NCI-H1417 treated with DMSO at 0.1 percent for 48 hours (cell line): ENCODE results near the gene MYL5.
A peak's percentile ranks its signal among the peaks of the same experiment; 100 is the strongest.
"Not testable (repeated sequence)": the region's sequence is repeated elsewhere in the genome, so short reads cannot be mapped to it uniquely, and the experiment has no call there.

Source experiments
- DNase-seq: peaks from one replicate; lab custom pipeline; 2025; lab: John Stamatoyannopoulos, UW

Gene MYL5, protein sequence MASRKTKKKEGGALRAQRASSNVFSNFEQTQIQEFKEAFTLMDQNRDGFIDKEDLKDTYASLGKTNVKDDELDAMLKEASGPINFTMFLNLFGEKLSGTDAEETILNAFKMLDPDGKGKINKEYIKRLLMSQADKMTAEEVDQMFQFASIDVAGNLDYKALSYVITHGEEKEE

DNA sequence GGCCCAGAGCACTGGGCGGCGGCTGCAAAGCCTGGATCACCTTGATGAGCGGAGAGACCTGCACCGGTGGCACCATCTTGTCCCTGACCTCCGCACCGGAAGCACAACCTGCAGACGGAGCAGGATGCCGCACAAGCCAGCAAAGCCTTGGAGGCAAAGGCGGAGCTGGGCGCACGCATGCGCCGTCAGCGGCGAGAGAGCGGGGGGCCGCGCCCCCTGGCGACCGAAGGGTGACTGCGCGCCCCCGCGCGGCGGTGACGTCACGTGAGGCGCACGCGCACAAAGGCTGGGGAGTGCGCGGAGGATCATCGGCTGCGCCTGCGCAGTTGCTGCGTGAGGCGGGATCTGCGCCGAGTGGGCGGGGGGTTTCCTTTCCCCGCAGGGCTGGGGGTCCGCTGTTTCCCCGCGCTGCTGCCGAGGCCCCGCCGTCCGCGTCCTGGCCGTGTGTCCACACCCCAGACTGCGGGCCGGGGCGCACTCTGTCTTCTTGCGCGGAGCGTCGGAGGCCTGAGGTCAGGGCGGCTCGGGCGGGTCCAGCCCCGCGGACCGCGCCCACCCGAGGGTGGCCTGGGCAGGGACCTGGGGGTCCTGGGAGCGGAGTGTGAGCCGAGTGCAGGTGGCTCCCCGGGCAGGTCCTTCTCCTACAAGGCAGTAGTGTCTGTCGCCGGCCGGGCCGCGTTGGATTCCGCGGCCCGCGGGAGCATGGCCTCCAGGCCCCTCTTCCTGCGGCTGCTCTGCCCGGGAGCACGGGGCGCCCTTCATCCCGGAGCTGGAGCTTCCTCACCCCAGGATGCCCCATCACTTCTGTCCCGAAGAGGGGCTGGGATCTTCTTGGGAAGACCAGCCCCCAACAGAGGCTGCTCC, at the start of gene MYL5, which contains the start of gene ATP5ME:
TSS of gene MYL5 (plus strand) at position 371 of the 864 bp plus-strand sequence. CDS start 3,485 bp downstream, outside the sequence.
TSS of gene ATP5ME (minus strand) at position 105 of the 864 bp plus-strand sequence. CDS start at position 76, 29 bp downstream.
- peak; percentile 59 for DNase-seq

DNA sequence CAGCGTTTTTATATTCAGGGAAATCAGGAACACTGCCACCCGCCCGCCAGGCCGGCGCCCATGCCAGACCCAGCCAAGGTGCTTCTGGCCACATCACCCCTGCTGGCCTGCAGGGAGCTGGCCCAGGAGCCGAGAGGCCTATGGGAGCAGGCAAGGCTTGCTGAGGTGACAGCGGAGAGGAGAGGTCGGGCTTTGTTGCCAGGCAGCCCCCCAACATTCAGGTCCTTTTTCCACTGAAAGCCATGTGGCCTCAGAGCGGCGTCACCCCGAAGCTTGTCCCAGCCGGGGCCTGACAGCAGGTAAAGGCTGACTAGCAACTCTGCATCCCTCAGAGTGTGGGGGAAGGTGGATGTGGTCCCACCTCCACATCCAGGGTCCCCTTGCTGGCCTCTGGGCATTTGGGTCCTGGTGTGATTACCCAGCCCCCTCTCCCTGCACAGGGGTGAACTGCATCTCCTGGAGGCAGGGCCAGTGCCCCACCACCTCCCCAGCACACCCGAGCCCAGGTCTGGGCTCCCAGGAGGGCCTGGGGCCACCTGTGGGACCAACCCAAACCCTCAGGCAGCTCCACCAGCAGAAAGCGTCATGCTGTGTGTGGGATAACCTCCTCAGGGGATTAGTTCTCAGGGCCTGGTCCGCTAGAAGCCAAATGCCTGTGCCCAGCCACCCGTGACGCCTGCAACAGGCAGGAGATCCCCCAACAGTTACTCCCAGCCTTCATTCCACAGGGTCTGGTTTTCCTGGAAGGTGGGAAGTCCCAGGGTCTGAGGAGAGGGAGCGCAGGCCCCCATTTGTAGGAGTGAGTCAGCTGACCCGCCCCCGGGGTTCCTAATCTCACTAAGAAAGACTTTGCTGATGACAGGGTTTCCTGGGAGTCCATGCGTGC, 49.4 kb upstream of the MYL5 start, which contains the start of gene PDE6B:
TSS of gene PDE6B (plus strand) at position 869 of the 886 bp plus-strand sequence. CDS start 54 bp downstream, outside the sequence.
- no peak for DNase-seq

DNA sequence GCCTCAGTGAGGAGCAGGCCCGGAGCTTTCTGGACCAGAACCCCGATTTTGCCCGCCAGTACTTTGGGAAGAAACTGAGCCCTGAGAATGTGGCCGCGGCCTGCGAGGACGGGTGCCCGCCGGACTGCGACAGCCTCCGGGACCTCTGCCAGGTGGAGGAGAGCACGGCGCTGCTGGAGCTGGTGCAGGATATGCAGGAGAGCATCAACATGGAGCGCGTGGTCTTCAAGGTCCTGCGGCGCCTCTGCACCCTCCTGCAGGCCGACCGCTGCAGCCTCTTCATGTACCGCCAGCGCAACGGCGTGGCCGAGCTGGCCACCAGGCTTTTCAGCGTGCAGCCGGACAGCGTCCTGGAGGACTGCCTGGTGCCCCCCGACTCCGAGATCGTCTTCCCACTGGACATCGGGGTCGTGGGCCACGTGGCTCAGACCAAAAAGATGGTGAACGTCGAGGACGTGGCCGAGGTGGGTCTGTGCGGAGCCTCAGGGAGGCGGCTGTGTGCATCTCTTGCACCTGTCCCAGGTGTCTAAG, 48.6 kb upstream of the MYL5 start:
- no peak for DNase-seq

DNA sequence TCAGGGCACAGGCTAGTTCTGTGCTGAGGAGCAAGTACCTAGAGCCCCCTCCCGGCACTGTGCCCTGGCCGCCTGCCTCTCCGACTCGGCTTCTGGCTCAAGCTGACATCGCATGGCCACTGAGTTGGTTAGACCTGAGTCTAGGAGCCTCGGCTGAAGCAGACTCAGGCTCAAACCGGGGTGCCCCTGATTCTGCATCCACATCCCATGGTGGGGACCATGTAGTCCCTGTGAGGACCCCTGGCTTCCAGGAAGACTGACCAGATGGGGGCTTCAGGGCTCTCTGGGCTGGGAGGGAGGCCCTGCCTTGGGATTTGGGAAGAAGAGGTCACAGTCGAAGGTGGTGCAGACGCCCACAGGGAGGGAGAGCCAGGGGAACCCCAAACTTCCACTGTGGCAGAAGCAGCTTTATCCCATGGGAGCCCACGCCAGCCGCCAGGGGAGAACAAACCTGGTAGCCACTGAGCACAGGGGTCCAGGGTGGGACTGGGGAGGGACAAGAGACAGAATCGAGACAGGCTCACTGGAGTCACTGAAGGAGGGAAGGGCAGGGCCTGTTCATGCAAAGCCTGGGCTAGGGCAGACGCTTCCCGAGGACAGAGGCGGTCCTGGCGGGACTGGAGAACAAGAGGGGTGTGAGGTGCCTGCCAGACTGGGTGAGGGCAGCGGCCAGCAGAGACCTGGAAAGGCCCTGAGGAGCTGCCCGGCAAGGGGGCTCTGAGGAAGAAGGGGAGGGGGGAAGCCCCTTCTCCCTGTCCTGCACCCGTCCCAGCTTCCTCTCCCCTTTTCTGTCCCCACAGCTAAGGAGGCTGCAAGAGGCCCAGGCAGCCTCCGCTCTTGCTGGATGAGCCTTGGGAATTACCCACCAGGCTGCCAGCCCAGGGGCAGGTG, 47.9 kb upstream of the MYL5 start:
- no peak for DNase-seq

DNA sequence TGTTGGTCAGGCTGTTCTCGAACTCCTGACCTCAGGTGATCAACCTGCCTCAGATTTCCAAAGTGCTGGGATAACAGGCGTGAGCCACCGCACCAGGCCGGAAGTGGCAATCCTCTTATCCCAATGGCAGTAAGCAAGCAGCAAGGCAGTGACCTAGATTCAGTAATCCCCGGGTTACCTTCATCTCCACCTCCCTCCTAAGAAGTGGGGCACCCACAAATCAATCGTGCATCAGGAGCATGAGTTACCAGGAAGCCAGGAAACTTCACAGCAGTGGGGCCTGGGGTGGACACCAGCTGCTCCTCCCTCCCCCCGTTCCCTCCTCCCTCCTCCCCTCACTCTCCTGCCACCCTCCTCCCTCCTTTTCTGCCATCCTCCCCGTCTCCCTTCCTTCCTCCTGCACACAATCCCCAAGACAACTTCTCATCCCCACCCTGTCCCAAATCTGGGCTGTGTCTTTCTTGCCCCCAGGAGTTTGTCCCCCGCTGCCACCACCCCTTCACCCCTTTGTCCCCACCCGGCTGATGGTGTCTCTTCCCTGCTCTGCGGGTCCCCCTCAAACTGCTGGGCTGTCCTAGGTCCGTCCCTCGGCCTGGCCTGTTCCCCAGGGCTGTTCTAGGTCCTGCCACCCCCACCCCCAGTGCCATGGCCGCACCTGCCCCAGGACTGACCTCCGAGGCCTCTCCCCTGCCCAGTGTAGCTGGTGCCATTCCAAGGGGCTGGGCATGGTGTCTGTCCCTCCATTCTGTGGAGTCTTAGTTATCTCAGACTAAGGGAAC, 46.8 kb upstream of the MYL5 start:
- DNase-seq: no peak

DNA sequence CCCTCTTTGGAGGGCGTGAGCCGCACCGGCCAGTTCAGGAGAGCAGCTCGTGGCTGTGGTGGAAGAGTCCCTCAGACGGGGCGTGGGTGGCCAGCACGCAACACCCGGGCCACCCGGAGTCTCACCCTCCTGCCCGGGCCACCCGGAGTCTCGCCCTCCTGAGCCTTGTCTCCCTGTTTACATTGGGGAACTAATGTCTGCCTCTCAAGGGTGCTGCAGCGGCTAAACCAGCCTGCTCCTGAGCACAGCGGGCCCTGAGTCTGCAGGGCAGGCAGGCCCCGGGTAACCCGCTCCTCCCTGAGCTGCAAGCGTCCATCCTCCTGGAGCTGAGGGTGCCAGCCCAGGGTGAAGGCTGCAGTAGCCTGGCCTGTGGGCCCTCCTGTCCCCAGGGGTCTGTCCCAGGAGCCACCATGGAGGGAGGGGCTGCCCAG, 46.0 kb upstream of the MYL5 start:
- no peak for DNase-seq

DNA sequence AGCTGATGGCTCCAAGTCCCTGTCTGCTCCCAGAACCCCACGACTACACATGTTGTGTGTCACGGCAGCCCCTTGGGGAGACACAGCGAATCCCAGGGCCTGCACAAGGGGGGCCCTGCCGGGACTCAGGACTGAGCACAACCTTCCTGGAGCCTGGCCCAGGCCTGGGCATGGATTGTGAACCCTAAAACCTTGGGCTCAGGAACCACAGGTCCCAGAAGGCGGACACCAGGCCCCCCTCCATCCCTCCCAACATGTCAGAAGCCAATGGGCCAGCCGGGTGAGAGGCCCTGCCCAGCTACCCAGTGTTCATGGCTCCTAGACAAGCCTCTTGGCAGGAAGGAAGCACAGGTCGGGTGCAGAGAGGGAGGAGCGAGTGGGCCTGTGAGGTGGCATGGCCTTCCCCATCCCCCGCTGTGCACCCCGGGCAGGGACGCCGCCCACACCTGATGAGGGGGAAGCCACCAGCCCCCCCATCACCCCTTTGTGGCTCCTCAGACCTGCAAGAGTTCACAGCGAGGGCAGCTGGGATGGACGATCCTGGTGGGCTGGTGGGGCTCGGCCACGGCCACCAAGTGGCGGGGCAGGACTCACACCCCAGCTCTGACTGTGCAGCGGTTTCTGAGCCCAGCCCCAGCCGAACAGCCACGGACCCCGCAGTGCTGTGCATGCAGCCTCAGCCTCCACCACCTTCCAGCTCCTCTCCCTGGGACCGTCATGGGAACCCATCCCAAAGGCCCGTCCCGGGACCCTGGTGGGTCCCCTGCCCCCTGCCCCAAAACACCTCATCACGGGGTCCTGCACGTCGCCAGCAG, 45.3 kb upstream of the MYL5 start:
- DNase-seq: no peak

DNA sequence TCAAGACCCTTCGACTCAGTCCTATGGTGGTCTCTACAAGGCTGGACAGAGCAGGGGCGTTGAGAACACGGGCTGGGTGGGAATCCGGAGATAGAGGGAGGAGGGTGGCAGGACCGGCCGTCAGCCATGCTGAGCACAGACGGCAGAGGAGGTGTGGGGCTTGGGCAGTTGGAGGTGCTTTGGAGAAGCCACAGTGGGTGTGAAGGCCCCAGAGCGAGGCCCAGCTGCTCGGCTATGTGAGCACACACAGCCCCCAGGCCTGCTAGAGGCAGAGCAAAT, 44.8 kb upstream of the MYL5 start:
- no peak for DNase-seq

DNA sequence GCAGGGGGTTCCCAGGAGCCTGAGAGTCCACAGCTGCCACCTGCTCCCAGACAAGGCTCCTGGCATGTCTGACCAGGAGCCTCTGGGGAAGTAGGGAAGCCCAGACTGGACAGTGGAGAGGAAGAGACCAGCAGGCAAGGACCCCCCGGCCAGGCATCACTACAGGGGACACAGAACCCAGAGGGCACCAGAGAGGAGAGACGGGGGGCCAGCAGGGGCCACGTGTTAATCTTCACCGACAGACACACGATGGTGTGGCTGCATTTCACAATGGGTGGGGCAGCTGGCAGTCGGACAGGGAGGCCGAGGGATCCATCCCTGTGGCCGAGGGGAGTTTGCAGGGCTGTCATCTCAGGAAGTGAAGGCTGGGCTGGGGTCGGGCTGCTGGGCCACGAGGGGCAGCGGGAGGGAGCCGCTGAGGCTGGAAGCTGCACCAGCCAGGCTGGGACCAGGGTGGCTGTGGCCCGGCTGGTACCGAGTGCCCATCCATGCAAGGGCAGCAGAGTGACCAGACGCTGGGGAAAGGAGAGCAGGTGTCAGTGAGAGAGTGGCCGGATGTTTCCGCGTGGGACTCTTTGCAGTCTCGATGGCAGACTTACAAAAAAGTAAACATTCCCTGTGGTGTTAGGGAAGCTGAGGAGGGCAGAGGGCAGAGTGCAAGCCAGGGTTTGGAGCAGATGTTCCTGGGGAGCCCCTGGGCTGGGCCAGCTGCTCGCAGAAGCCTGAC, 44.3 kb upstream of the MYL5 start:
- DNase-seq: no peak

DNA sequence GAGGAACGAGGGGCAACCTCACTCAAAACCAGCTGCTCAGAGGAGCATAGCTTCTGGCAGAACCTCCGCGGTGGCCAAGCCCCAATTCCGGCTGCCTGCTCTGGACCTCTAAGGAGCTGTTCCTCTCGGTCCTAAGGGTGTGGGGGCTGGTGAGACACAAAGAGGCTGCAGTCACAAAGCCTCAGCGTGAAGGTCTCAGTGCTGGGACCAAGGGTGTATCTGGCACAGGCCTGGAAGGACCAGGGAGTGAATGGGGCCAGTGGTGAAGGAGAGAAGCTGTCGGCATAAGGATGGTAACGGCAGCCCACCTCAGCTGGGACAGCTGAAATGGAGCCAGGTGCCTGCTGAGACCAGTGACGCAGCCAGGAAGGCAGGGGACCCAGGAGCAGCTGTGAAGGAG, 43.7 kb upstream of the MYL5 start:
- DNase-seq: no peak

DNA sequence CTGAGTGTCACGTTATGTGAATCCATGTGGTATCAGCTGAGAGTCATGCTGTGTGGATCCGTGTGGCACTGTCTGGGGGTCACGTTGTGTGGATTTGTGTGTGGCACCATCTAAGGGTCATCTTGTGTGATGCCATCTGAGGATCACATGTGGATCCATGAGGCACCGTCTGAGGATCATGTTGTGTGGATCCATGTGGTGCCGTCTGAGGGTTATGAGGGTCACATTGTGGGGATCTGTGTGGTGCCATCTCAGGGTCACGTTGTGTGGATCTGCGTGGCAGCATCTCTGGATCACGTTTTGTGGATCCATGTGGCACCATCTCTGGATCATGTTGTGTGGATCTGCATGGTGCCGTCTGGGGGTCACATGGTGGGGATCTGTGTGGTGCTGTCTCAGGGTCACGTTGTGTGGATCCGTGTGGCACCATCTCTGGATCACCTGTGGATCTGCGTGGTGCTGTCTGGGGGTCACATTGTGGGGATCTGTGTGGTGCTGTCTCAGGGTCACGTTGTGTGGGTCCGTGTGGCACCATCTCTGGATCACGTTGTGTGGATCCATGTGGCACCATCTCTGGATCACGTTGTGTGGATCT, 42.0 kb upstream of the MYL5 start:
- DNase-seq: no peak

DNA sequence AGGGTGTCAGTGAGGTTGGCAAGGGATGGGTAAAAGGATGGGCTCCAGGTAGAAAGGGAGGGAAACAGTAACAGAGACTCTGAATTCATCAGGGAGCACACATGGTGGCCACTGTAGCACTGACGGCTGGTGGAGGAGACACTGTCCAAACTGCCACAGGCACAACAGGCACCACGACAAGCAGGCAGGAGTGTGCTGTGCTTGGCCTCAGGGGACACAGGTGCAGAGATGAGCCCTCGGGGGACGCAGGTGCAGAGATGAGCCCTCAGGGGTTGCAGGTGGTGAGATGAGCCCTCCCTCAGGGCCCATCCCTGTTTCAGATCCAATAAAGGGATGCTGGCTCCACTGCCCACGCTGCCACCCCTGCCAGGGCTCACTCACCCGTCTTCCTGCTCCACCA, 41.4 kb upstream of the MYL5 start:
- DNase-seq: no peak

DNA sequence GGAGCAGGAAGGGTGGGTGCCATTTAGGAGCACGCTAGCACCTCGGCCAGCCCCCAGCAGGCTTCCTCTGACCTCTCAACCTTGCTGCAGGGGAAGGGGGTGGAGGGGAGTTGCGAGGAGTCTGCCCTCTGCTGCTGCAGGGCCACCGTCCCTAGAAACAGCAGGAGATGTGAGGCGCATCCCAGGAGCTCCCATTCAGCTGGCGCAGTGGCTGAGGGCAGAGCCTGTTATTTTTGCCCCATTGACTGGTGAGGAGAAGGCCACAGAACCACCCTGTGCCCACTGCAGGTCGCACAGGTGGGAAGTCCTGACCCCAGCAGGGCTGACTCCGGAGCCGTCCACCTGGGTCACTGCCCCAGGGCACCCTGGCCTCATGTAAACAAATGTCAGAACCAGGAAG, 40.9 kb upstream of the MYL5 start:
- no peak for DNase-seq

DNA sequence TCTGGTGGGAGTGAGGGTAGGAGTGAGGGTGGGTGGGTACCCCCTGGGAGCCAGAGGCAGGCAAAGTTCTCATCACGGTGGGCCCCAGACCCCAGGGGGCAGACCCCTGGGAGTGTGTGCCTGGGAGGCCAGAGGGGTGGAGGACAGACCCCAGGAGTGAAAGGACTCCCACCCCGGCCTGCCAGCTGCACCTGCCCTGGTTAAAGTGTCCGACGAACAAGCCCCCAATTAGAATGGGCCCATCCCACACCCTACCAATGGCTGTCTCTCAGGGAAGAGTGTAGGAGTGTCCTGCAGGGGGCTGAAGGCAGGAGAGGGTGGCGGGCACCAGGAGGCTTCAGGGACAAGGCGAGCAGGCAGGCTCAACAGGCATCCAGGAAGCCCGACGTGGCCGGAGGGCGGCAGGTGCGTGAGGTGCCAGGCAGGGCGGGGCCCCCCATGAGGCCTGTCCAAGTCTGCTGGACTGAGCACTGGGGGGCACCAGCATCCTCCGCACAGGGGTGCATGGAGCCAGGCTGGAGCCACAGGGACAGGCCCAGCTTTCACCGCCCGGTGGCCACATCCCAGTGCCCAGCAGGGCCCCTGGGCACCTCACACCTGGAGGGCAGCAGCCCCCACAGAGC, 40.3 kb upstream of the MYL5 start:
- DNase-seq: no peak

DNA sequence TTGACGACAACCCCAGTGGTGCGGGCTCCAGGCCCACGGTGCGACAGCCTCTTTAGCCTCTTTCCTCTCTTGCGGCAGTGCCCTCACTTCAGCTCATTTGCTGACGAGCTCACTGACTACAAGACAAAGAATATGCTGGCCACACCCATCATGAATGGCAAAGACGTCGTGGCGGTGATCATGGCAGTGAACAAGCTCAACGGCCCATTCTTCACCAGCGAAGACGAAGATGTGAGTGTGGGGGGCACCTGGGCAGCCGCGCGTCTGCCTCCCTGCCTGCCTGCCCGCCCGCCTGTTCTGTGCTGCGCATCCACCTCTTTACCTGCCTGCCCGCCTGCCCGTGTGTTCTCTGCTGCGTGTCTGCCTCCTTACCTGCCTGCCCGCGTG, 39.8 kb upstream of the MYL5 start:
- no peak for DNase-seq

DNA sequence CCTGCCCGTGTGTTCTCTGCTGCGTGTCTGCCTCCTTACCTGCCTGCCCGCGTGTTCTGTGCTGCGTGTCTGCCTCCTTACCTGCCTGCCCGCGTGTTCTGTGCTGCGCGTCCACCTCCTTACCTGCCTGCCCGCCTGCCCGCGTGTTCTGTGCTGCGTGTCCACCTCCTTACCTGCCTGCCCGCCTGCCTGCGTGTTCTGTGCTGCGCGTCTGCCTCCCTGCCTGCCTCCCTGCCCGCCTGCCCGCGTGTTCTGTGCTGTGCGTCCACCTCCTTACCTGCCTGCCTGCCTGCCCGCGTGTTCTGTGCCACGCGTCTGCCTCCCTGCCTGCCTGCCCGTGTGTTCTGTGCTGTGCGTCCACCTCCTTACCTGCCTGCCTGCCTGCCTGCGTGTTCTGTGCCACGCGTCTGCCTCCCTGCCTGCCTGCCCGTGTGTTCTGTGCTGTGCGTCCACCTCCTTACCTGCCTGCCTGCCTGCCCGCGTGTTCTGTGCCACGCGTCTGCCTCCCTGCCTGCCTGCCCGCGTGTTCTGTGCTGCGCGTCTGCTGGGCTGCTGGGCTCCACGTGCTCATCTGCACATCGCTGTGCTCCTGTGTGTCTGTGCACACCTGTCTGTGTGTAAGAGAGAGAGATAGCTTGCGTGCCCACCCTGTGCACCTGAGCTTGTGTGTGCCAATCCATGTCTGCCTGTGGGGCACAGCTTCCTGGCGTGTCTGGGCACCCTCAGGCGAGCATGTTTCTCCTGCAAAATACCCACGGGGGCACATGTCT, 39.1 kb upstream of the MYL5 start:
- DNase-seq: not testable (repeated sequence)
